Endothelial cell of hepatic sinusoid (primary cell): ENCODE measurements around the gene YEATS4.

Experiments
- in situ Hi-C: cut with HindIII; loops from 2 replicates; pipeline ENCODE4 v1.10.0; 2017; ENCODE audit warnings: low sequenced_read_pairs

YEATS4 gene

GRCh38 chr12:69341328-69341727 lies 18.2 kb upstream of the YEATS4 start:
- in situ Hi-C loops, result no loop called here

- in situ Hi-C loops, result no loop called here
Observed at GRCh38 chr12:69342421-69342820, 17.1 kb upstream of the YEATS4 start.

GRCh38 chr12:69343357-69343756 lies 16.2 kb upstream of the YEATS4 start:
- in situ Hi-C loops, result no loop called here

GRCh38 chr12:69343885-69344612 lies 15.5 kb upstream of the YEATS4 start:
- in situ Hi-C loops, result no loop called here

- in situ Hi-C loops, result no loop called here
Observed at GRCh38 chr12:69345077-69345476, 14.5 kb upstream of the YEATS4 start.

- in situ Hi-C loops, result no loop called here
Observed at GRCh38 chr12:69345742-69346141, 13.8 kb upstream of the YEATS4 start.

- in situ Hi-C loops, result no loop called here
Observed at GRCh38 chr12:69348162-69348938, 11.2 kb upstream of the YEATS4 start, which contains the start of gene LYZ. Gene LYZ (plus strand): TSS chr12:69348381. CDS start chr12:69348409, 28 bp downstream.

GRCh38 chr12:69350002-69350626 lies 9.4 kb upstream of the YEATS4 start:
- in situ Hi-C loops, result no loop called here

GRCh38 chr12:69350777-69351176 lies 8.8 kb upstream of the YEATS4 start:
- in situ Hi-C loops, result no loop called here

GRCh38 chr12:69351462-69352236 lies 7.9 kb upstream of the YEATS4 start:
- in situ Hi-C loops, result no loop called here

- in situ Hi-C loops, result no loop called here
Observed at GRCh38 chr12:69352904-69353303, 6.6 kb upstream of the YEATS4 start.

- in situ Hi-C loops, result no loop called here
Observed at GRCh38 chr12:69354172-69354555, 5.4 kb upstream of the YEATS4 start.

- in situ Hi-C loops, result no loop called here
Observed at GRCh38 chr12:69354556-69355187, 4.9 kb upstream of the YEATS4 start.

- in situ Hi-C loops, result no loop called here
Observed at GRCh38 chr12:69355363-69356028, 4.0 kb upstream of the YEATS4 start.

GRCh38 chr12:69360348-69360672 lies 767 bp downstream of the YEATS4 start:
- in situ Hi-C loops, result no loop called here

- in situ Hi-C loops, result no loop called here
Observed at GRCh38 chr12:69366796-69367195, 7.3 kb downstream of the YEATS4 start.

- in situ Hi-C loops, result no loop called here
Observed at GRCh38 chr12:69368171-69368570, 8.6 kb downstream of the YEATS4 start.

- in situ Hi-C loops, result loop anchor here (5.0 kb wide), 1 partner anchor 204 kb away; the partner anchor contains the start of gene CCT2
Observed at GRCh38 chr12:69383074-69383473, 23.5 kb downstream of the YEATS4 start.

GRCh38 chr12:69385038-69385437 lies 25.5 kb downstream of the YEATS4 start:
- in situ Hi-C loops, result no loop called here

- in situ Hi-C loops, result no loop called here
Observed at GRCh38 chr12:69386921-69387320, 27.4 kb downstream of the YEATS4 start.
